Karpas-422 (cell line): ENCODE measurements around the gene RHOF. TPM values are rescaled to one million over a fixed set of nuclear protein-coding genes. Genes with fewer than 3 reads are reported as not detected.
A peak's percentile ranks its signal among the peaks of the same experiment; 100 is the strongest.

Source experiments
- DNase-seq: peaks from one replicate; pipeline ENCODE4 v3.0.0-alpha.2; 2015
- H2AFZ ChIP-seq: fragments of 200-600 bp; sonication (generic); 2 replicates; pipeline ENCODE4 v1.6.1; 2014; ENCODE audit warnings: antibody characterized with exemption, low read length, mixed read lengths
- H3K27ac ChIP-seq: fragments of 200-600 bp; sonication (generic); 2 replicates; pipeline ENCODE4 v1.5.1; 2014; ENCODE audit warnings: mild to moderate bottlenecking, low read length, moderate library complexity
- H3K27me3 ChIP-seq: fragments of 200-600 bp; sonication (generic); 2 replicates; pipeline ENCODE4 v1.6.1; 2014; ENCODE audit warnings: low read length, mixed read lengths
- H3K36me3 ChIP-seq: fragments of 200-600 bp; sonication (generic); 2 replicates; pipeline ENCODE4 v1.6.1; 2014; ENCODE audit warnings: low read length, mixed read lengths; ENCODE audit not compliant: insufficient read depth
- H3K4me1 ChIP-seq: fragments of 200-600 bp; sonication (generic); 2 replicates; pipeline ENCODE4 v1.6.1; 2014; ENCODE audit warnings: mild to moderate bottlenecking, low read length, mixed read lengths
- H3K4me2 ChIP-seq: fragments of 200-600 bp; sonication (generic); 2 replicates; pipeline ENCODE4 v1.6.1; 2014; ENCODE audit warnings: low read length, low read depth, mild to moderate bottlenecking; ENCODE audit not compliant: poor library complexity, severe bottlenecking
- H3K4me3 ChIP-seq: fragments of 200-600 bp; sonication (generic); 2 replicates; pipeline ENCODE4 v1.5.1; 2014; ENCODE audit warnings: mild to moderate bottlenecking, antibody characterized with exemption, low read length, mixed read lengths
- H3K79me2 ChIP-seq: fragments of 200-600 bp; sonication (generic); 2 replicates; pipeline ENCODE4 v1.6.1; 2014; ENCODE audit warnings: mild to moderate bottlenecking, low read length, mixed read lengths
- H3K9ac ChIP-seq: fragments of 200-600 bp; sonication (generic); 2 replicates; pipeline ENCODE4 v1.6.0; 2014; ENCODE audit warnings: low read length
- H3K9me2 ChIP-seq: fragments of 200-600 bp; sonication (generic), shearing (Covaris generic); replicated peaks from 2 replicates; pipeline ENCODE4 v1.6.0; 2014; ENCODE audit warnings: mild to moderate bottlenecking, low read length, moderate library complexity; ENCODE audit not compliant: insufficient read depth
- H3K9me3 ChIP-seq: fragments of 300-700, 200-600 bp; sonication (generic); 2 replicates; pipeline ENCODE4 v1.6.1; 2014; ENCODE audit warnings: low read length, mixed read lengths
- H4K20me1 ChIP-seq: fragments of 200-600 bp; sonication (generic); 2 replicates; pipeline ENCODE4 v1.6.1; 2014; ENCODE audit warnings: mild to moderate bottlenecking, antibody characterized with exemption, low read length, low read depth; ENCODE audit not compliant: insufficient read depth
- total RNA-seq: library from RNA; depleted of rRNA; stranded (reverse); fragments of >200 nt; shearing (Covaris generic); gene quantifications from 2 replicates; pipeline ENCODE4 v1.2.3, GENCODE V29; 2014; ENCODE audit warnings: low replicate concordance

RHOF gene
- total RNA-seq, 1 experiment from 2014 or later, result 7.2 TPM

GRCh38 chr12:121799156-121799841 is 5.8 kb upstream of the RHOF start:
- Histone ChIP-seq H3K79me2 (no peaks in the 10 kb centered on the region), H3K4me3 (peak overlapping the region; percentile 69; the same call in 1 of the 2 replicates), H3K4me2 (peak overlapping the region; percentile 90), H3K9ac (peak overlapping the region; percentile 82), H2AFZ (no peak overlapping the region), H3K27me3 (no peaks in the 10 kb centered on the region), H3K36me3 (no peaks in the 10 kb centered on the region), H3K4me1 (peaks cover 56% of the 10 kb centered on the region), H3K9me3 (no peaks in the 10 kb centered on the region), H3K9me2 (no peaks in the 10 kb centered on the region), H3K27ac (no peak overlapping the region), H4K20me1 (peaks cover 4% of the 10 kb centered on the region; the same call in 1 of the 2 replicates)
- peak; percentile 78 for DNase-seq

DNA sequence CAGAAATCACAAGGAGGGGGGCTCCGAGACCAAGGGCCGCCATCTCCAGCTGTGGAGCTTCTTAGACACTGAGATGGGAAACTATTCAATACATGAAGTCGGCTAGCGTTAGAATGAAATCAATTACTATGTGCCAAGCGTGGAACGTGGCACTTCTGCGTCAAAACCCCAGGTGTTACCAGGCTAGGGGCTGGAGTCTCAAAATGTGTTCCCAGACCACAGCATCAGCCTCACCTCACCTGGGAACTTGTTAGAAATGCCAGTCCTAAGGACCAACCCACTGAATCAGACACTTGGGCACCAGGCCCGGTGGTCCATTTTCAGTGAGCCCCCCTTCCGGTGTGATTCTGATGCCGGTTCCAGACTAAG is 5.3 kb upstream of the RHOF start:
- H3K4me3 ChIP-seq, result no peak overlapping the region
- H3K9ac ChIP-seq, result no peak overlapping the region

DNA sequence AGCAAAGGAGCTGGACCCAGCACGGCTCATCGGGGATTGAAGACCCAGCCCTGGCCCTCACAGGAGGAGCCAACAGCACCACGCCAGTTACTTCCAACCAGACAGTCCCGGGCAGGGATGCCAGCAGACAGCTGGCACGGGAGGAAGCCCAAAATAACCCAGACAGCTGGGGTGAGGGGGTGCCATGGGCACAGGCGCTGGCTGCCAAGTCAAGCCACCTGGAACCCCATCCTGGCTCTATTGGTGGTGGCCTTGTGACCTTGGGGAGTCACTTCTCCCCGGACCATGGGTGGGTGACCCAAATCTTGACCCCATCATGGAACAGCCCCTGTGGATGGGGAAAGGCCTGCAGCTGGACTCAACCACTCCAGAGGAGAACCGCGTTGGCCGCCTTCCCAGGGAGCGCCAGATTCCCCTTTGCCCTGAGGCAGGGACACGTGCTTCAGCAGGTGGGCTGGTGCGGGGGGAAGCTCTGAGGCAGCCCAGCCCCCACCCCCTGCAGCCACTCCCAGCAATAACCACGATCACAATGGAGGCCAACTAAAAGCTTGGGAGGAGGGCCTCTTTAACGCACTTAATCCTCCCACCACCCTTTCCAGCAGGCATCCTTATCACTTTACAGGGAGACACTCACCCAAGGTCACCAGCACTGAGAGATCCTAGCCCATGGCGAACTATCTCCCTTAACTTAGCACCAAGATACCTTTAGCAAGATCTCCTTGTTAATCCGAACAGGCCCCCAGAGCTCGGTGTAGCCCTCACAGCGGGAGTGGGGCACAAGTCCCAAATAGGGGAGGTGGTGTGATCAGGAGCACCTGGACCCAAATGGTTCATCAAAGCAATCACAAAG is 4.7 kb upstream of the RHOF start:
- no peak overlapping the region for H3K4me3 ChIP-seq
- peaks cover 4% of the 10 kb centered on the region; the same call in 1 of the 2 replicates for H4K20me1 ChIP-seq
- no peak overlapping the region for H2AFZ ChIP-seq
- no peaks in the 10 kb centered on the region for H3K9me2 ChIP-seq
- no peaks in the 10 kb centered on the region for H3K9me3 ChIP-seq
- no peak overlapping the region for H3K27ac ChIP-seq
- no peaks in the 10 kb centered on the region for H3K36me3 ChIP-seq
- H3K4me1 ChIP-seq, result peaks cover 60% of the 10 kb centered on the region
- no peaks in the 10 kb centered on the region for H3K79me2 ChIP-seq
- H3K9ac ChIP-seq, result no peak overlapping the region
- H3K27me3 ChIP-seq, result no peaks in the 10 kb centered on the region
- DNase-seq, result peak; percentile 38
- H3K4me2 ChIP-seq, result no peak overlapping the region

More for the DNA sequence above, 5.3 kb upstream of the RHOF start:
- Histone ChIP-seq H2AFZ (no peak overlapping the region), H3K27ac (no peak overlapping the region), H3K9me2 (no peaks in the 10 kb centered on the region), H3K36me3 (no peaks in the 10 kb centered on the region), H4K20me1 (peaks cover 4% of the 10 kb centered on the region; the same call in 1 of the 2 replicates), H3K4me2 (no peak overlapping the region), H3K4me1 (peaks cover 60% of the 10 kb centered on the region), H3K9me3 (no peaks in the 10 kb centered on the region), H3K27me3 (no peaks in the 10 kb centered on the region), H3K79me2 (no peaks in the 10 kb centered on the region)
- no peak for DNase-seq

GRCh38 chr12:121796855-121797751 is 3.6 kb upstream of the RHOF start:
- Histone ChIP-seq H3K9me2 (no peaks in the 10 kb centered on the region), H3K9ac (no peak overlapping the region), H3K27ac (no peak overlapping the region), H4K20me1 (peaks cover 4% of the 10 kb centered on the region; the same call in 1 of the 2 replicates), H3K4me3 (no peak overlapping the region), H3K4me1 (peaks cover 58% of the 10 kb centered on the region), H3K79me2 (no peaks in the 10 kb centered on the region), H3K27me3 (no peaks in the 10 kb centered on the region), H3K36me3 (no peaks in the 10 kb centered on the region), H3K9me3 (no peaks in the 10 kb centered on the region), H2AFZ (no peak overlapping the region), H3K4me2 (no peak overlapping the region)
- no peak for DNase-seq

- H3K9me3 ChIP-seq, result no peaks in the 10 kb centered on the region
- H4K20me1 ChIP-seq, result peaks cover 4% of the 10 kb centered on the region; the same call in 1 of the 2 replicates
- H3K79me2 ChIP-seq, result no peaks in the 10 kb centered on the region
- no peaks in the 10 kb centered on the region for H3K36me3 ChIP-seq
- H3K4me2 ChIP-seq, result peak overlapping the region; percentile 60
- H2AFZ ChIP-seq, result no peak overlapping the region
- H3K27ac ChIP-seq, result no peak overlapping the region
- peak overlapping the region; percentile 56 for H3K9ac ChIP-seq
- H3K27me3 ChIP-seq, result no peaks in the 10 kb centered on the region
- no peaks in the 10 kb centered on the region for H3K9me2 ChIP-seq
- H3K4me3 ChIP-seq, result peak overlapping the region; percentile 55; the same call in 1 of the 2 replicates
- peak; percentile 90 for DNase-seq
- H3K4me1 ChIP-seq, result peaks cover 45% of the 10 kb centered on the region
Measured at GRCh38 chr12:121795034-121795968, 1.8 kb upstream of the RHOF start.

DNA sequence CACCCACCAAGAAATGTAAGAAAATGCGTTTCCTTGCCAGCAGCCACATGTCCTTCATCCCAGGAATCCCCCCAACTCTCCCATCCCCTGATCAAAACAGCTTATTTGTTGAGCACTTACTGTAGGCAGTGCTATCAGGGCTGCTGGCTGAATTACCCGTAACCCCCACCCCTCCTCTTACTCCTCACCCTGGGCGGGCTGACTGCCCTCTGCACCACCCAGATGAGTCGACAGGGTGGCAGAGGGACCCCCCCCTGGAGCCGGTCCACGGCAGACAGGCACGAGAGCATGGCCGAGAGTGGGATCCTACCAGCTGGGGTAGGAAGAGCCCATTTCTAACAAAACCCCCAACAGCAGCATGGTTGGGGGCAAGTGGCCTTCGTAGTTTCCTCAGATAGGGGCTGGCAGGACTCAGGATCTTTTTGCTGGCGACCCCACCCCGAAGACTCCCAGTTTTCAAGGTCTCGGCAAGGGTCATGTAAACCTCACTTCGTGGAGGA is 1.1 kb upstream of the RHOF start:
- no peaks in the 10 kb centered on the region for H3K9me3 ChIP-seq
- no peaks in the 10 kb centered on the region for H3K79me2 ChIP-seq
- no peaks in the 10 kb centered on the region for H3K36me3 ChIP-seq
- peak overlapping the region; percentile 21; the same call in 1 of the 2 replicates for H2AFZ ChIP-seq
- H3K4me3 ChIP-seq, result peak overlapping the region; percentile 55
- peak overlapping the region; percentile 56 for H3K9ac ChIP-seq
- H3K27ac ChIP-seq, result no peak overlapping the region
- no peak for DNase-seq
- peaks cover 45% of the 10 kb centered on the region for H3K4me1 ChIP-seq
- no peaks in the 10 kb centered on the region for H3K27me3 ChIP-seq
- H3K4me2 ChIP-seq, result peak overlapping the region; percentile 60
- H3K9me2 ChIP-seq, result no peaks in the 10 kb centered on the region
- peaks cover 4% of the 10 kb centered on the region; the same call in 1 of the 2 replicates for H4K20me1 ChIP-seq
